Kidney epithelial cell (primary cell): ENCODE results near the gene SLC23A2. TPM values are rescaled to one million over a fixed set of nuclear protein-coding genes. Genes with fewer than 3 reads are reported as not detected.

Experiments
- DNase-seq: peaks from one replicate; pipeline ENCODE4 v3.0.0-alpha.2; 2010; ENCODE audit warnings: low read depth
- H3K27me3 ChIP-seq: 2 replicates; pipeline ENCODE4 v1.6.0; 2011; ENCODE audit warnings: low read length; ENCODE audit not compliant: control insufficient read depth, insufficient read depth
- H3K36me3 ChIP-seq: 2 replicates; pipeline ENCODE4 v1.5.1; 2011; ENCODE audit warnings: low read length; ENCODE audit not compliant: control insufficient read depth, insufficient read depth
- H3K4me3 ChIP-seq: 2 replicates; pipeline ENCODE4 v1.5.1; 2011; ENCODE audit warnings: low read depth, mild to moderate bottlenecking, control low read depth, low read length
- total RNA-seq: library from RNA; depleted of rRNA; stranded (reverse); fragments of >200 nt; gene quantifications from 2 replicates; pipeline ENCODE4 v1.2.3, GENCODE V29; 2015
- TF ChIP-seq, protein P1 (sequence below): IDR thresholded peaks from 2 replicates; pipeline ENCODE4 v1.5.1; 2011; ENCODE audit warnings: mild to moderate bottlenecking, moderate library complexity, low read length, control low read depth, inconsistent platforms; ENCODE audit not compliant: insufficient read depth, poor library complexity, severe bottlenecking

The SLC23A2 gene
- total RNA-seq, 1 donor from 2014 or later: 21.4 TPM

DNA sequence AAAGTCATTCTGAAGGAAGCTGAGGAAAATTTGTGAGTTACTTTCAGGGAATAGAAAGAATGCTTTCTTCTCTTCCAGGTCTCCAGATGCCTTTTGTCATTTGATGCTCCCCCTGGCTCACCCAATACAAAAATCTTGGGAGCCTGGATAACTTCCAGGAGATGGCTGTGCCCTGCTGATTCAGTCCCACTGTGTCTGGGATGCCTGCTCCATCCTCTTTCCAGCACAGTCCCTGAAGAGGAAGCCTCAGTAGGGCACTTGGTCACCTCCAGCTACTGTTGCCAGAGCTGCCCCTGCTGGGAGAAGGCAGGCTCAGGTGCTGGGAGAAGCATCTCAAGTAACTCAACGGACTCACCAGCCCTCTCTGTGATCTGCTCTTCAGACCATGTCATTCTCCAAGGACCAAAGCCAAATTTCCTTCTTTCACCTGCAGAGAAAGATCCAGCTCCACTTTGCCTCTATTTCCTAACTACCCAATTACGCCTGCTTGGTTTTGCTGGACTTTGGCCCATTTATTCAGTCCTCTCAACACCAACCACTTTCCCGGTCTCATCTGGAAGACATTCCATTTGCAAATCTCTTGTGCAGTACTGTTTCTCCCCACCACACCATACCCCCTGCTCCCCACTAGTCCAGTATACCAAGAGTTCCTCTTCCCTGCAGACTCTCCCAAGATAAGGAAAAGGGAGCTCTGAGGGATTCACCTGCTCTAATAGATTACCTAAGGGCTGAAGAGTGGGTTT lies 53.3 kb downstream of the SLC23A2 start:
- no peaks in the 10 kb centered on the region for H3K36me3 ChIP-seq
- no peak overlapping the region for H3K4me3 ChIP-seq
- no peaks in the 10 kb centered on the region for H3K27me3 ChIP-seq
- no peak for DNase-seq
- TF ChIP-seq, protein P1, sequence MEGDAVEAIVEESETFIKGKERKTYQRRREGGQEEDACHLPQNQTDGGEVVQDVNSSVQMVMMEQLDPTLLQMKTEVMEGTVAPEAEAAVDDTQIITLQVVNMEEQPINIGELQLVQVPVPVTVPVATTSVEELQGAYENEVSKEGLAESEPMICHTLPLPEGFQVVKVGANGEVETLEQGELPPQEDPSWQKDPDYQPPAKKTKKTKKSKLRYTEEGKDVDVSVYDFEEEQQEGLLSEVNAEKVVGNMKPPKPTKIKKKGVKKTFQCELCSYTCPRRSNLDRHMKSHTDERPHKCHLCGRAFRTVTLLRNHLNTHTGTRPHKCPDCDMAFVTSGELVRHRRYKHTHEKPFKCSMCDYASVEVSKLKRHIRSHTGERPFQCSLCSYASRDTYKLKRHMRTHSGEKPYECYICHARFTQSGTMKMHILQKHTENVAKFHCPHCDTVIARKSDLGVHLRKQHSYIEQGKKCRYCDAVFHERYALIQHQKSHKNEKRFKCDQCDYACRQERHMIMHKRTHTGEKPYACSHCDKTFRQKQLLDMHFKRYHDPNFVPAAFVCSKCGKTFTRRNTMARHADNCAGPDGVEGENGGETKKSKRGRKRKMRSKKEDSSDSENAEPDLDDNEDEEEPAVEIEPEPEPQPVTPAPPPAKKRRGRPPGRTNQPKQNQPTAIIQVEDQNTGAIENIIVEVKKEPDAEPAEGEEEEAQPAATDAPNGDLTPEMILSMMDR: no peak

DNA sequence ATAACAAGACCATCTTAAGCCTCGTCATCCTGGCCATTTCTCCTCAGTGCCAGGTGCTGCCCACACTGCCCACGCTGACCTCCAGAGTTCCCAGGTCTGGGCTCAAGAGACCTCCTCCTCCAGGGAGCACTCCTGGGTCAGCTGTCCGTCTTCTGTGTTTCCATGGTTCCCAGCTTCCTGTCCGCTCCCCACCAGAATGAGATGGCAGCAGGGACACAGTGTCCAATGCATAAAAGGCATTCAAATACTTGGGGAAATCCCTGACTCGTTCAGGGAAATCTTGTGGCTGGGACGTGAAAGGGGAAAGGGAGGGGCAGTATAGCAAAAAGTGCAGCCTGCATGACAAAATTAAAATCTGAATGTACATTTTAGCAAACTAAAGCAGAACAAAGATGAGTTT lies 54.3 kb downstream of the SLC23A2 start:
- Histone ChIP-seq H3K27me3 (no peaks in the 10 kb centered on the region), H3K36me3 (no peaks in the 10 kb centered on the region), H3K4me3 (no peak overlapping the region)
- no peak for DNase-seq
- TF ChIP-seq, protein P1: no peak

DNA sequence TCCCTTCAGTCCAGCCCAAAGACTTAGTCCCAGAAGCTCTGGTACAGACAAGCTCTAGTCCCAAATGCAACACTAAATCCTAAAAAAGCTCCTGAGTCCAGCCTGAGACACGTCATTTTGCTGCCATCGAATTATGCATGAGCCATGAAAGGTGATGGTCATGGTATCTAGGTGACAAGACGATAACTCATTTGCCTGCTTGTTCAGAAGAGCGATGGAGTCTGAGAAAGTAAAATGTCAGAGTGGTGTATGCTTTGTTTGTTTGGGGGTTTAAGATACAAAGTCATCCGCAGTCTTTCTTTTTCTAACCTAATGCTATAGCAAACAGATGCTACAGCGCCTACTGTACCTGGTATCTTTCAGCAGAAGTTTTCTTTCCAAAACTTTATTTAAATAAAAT lies 54.7 kb downstream of the SLC23A2 start:
- no peak for DNase-seq
- Histone ChIP-seq H3K4me3 (no peak overlapping the region), H3K27me3 (no peaks in the 10 kb centered on the region), H3K36me3 (no peaks in the 10 kb centered on the region)
- TF ChIP-seq, protein P1: no peak

DNA sequence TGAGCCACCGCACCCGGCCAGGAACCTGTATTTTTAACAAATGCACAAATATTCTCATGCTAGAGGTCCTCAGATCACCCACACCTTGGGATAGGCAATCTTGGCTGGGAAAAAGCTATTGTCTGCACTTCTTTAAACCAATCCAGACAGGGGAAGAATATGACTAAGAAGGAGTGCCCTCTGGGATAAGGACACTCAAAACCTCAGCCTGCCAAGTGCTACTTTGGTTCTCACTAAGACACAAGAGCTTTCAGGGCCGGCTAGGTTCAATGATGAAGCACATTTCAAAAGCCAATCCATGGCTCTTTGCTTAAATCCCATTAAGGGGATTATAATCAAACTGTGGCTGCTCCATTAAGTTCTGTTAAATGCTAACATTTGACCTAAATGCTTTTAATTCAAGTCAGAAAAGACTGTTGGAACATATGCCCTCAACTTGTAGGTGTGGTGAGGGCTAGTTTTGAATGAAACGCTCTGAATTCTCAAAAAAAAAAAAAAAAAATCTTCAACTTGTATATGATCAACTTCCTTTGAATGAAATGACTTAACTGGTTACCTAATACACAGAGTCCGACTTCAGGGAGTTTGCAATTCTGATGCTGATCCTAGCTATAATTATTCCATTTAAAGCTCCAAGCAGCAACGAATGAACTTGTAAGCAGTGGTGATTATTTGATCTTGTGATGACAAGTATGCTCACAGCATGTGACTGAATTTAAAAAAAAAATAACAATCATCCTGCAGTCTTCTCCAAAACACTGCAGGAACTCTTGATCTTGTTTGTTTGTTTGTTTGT lies 56.6 kb downstream of the SLC23A2 start:
- no peak for DNase-seq
- TF ChIP-seq, protein P1: no peak
- H3K27me3 ChIP-seq: no peaks in the 10 kb centered on the region
- H3K4me3 ChIP-seq: no peak overlapping the region
- H3K36me3 ChIP-seq: no peaks in the 10 kb centered on the region

DNA sequence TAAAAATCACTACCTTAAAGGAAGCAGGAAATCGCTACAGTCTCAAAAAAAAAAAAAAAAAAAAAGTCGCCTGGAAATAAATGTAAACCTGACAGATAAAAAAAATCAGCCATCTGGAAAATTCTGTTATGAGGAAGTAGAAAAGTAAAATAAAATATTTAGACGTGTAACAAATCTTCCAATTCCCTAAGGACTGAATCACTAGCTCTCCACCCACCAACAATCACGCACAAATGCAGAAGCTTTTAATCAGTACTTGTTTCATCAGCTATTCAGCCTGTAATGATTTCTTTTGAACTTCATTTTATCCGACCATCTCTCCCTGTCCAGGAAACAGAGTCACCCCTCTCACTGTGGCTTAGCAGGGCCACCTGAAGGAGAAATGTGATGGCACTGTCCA lies 59.0 kb downstream of the SLC23A2 start:
- Histone ChIP-seq H3K36me3 (no peaks in the 10 kb centered on the region), H3K4me3 (no peak overlapping the region), H3K27me3 (no peaks in the 10 kb centered on the region)
- no peak for DNase-seq
- TF ChIP-seq, protein P1: no peak
